VCaP (cell line): ENCODE data around the gene ACCSL.

Source experiments
- H3K27ac ChIP-seq: fragments of 450-650 bp; 2 replicates; pipeline ENCODE4 v1.5.1; 2017
- TF ChIP-seq, protein P1 (sequence below): fragments of 450-650 bp; conservative IDR thresholded peaks from 2 replicates; pipeline ENCODE4 v1.5.1; 2017; ENCODE audit warnings: mild to moderate bottlenecking, moderate library complexity

The ACCSL gene

DNA sequence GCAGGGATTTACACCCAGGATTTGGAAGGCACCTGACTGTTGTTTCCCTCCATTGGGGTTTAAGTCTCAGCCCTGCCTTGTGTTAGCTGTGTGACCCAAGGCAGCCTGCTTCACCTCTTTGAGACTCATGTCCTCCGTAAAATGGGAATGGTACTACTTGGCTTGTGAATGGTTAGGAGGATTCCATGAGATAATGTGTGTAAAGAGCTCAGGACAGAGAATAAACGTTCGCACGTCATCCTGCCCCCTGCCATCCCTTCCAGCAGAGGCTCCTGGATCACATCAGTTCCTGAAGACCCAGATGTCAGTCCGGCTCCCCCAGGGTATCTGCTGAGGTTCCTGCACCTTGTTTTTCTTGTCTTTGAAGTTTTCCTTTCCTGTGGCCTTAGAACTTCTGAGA, 16.8 kb upstream of the ACCSL start:
- TF ChIP-seq, protein P1, sequence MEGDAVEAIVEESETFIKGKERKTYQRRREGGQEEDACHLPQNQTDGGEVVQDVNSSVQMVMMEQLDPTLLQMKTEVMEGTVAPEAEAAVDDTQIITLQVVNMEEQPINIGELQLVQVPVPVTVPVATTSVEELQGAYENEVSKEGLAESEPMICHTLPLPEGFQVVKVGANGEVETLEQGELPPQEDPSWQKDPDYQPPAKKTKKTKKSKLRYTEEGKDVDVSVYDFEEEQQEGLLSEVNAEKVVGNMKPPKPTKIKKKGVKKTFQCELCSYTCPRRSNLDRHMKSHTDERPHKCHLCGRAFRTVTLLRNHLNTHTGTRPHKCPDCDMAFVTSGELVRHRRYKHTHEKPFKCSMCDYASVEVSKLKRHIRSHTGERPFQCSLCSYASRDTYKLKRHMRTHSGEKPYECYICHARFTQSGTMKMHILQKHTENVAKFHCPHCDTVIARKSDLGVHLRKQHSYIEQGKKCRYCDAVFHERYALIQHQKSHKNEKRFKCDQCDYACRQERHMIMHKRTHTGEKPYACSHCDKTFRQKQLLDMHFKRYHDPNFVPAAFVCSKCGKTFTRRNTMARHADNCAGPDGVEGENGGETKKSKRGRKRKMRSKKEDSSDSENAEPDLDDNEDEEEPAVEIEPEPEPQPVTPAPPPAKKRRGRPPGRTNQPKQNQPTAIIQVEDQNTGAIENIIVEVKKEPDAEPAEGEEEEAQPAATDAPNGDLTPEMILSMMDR = no peak
- H3K27ac ChIP-seq = no peak overlapping the region

GRCh38 chr11:44031549-44031948, 16.2 kb upstream of the ACCSL start:
- TF ChIP-seq, protein P1 = no peak
- no peak overlapping the region for H3K27ac ChIP-seq

GRCh38 chr11:44032299-44033085, 15.3 kb upstream of the ACCSL start:
- TF ChIP-seq, protein P1 = no peak
- no peak overlapping the region for H3K27ac ChIP-seq

- TF ChIP-seq, protein P1 = no peak
- H3K27ac ChIP-seq = no peak overlapping the region
These were observed 14.3 kb upstream of the ACCSL start for GRCh38 chr11:44033411-44033850.

DNA sequence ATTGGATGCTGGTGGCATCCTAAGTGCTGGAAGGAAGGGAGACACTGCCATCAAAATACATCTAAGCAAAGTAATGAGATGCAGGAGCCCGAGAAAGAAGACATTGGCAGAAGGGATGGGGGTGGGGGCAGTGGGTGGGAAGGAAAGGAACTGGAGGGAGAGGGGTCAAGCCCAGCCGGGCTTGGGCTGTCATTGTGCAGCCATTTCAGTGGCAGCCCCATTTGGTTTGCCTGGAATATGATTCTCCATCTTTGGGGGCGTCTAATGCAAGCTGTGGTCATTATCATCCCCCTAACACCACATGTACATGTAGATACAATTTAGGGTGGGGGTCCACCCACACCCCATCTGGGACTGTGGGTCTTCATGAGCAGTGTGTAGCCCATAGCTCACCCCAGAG, 13.9 kb upstream of the ACCSL start:
- no peak overlapping the region for H3K27ac ChIP-seq
- TF ChIP-seq, protein P1 = no peak

DNA sequence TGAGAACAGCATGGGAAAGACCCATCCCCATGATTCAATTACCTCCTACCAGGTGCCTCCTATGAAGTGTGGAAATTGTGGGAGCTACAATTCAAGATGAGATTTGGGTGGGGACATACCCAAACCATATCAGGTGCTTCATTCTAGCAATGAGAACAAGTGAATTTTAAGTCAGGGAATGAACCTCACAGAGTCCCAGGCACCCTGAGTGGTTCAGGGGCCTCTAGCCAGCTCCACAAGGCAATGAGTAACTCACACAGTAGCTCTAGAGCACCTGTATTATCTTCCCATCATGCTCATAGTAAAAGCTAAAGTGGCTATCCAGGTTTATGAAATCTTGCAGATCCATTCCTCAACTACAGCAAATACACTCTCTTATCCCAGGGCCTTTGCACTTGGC, 13.1 kb upstream of the ACCSL start:
- TF ChIP-seq, protein P1 = no peak
- H3K27ac ChIP-seq = no peak overlapping the region

DNA sequence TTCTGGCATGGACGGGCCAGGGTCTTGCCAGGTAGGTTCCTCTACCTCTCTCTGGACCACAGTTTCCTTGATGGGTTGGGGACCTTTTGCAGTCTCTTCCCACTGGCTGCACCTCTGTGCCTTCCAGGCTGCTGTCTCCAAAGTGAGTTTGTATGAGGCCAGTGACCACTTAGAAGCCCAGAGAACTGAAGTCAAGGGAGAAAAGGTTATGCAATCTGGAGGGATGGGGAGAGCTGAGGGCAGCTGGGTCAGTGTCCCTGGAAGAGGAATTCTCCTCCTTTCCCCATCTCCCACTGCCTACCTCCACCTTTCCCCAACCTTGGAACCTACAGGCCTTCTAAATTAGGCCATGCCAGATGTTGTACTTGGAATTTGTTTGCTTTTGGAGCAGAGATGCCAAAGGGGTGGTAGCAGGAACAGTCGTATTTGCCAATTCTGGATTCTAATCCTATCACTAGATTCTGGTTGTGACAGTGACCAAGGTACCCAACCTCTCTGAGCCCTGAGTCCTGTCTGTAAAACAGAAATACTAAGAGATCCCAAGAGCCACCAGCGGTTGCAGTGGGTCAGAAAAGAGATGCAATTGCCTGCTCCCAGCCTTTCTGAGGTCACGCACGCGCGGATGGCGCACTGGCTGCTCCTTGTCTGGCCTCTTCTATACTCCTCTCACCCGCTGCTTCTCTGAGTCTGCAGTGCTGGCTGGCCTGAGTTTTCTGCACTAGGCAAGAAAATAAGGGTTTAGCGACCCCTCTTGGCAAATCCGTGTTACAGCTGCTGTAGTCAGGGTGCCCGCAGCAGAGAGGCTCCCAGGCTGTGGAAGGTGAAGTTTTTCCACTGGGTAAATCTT, 10.7 kb upstream of the ACCSL start:
- peak overlapping the region; percentile 4; the same call in 1 of the 2 replicates for H3K27ac ChIP-seq
- TF ChIP-seq, protein P1 = peak; percentile 90
